Globus pallidus (tissue), 1 donor: Measurements from ENCODE around the gene COG1.

Source experiments
- DNase-seq: peaks from one replicate; pipeline ENCODE4 v3.0.0-alpha.2; 2015; ENCODE audit warnings: low spot score

Gene COG1

GRCh38 chr17:73168667-73169066, 24.2 kb upstream of the COG1 start:
- no peak for DNase-seq

DNA sequence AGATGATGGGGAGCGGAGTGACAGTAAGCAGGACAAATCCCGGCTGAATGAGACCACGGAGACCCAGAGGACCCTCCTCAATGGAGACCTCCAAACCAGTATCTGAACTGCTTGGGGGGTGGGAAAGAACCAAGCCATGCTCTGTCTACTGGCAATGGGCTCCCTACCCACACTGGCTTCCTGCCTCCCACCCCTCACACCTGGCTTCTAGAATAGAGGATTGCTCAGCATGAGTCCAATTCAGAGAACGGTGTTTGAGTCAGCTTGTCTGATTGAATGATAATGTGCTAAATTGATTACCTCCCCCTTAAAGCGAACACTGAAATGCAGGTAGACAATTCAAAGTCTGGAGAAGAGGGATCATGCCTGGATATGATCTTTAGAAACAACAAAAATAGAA, 22.5 kb upstream of the COG1 start:
- no peak for DNase-seq

GRCh38 chr17:73172252-73172651, 20.6 kb upstream of the COG1 start:
- DNase-seq, result no peak

GRCh38 chr17:73174126-73174525, 18.7 kb upstream of the COG1 start:
- no peak for DNase-seq

GRCh38 chr17:73175962-73176565, 16.8 kb upstream of the COG1 start:
- DNase-seq, result no peak

GRCh38 chr17:73179387-73179786, 13.5 kb upstream of the COG1 start:
- no peak for DNase-seq

DNA sequence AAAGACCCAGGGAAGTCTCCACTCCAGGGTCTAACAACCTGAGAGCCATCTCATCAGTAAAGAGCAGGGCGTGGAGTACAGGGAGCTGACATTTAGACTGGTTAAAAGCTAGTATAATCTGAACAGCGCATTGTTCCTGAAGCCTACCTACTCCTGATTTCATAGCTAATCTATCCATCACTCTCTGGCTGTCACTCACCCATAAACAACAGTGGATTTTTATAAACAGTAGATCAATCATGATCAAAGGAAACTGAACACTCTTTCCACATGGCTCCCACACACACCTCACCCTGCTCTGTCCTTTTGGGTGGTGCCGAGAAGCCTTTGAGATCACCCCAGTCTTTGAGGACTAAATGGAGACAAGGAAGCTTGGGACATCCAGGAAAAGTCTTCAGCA, 13.0 kb upstream of the COG1 start:
- DNase-seq, result no peak

DNA sequence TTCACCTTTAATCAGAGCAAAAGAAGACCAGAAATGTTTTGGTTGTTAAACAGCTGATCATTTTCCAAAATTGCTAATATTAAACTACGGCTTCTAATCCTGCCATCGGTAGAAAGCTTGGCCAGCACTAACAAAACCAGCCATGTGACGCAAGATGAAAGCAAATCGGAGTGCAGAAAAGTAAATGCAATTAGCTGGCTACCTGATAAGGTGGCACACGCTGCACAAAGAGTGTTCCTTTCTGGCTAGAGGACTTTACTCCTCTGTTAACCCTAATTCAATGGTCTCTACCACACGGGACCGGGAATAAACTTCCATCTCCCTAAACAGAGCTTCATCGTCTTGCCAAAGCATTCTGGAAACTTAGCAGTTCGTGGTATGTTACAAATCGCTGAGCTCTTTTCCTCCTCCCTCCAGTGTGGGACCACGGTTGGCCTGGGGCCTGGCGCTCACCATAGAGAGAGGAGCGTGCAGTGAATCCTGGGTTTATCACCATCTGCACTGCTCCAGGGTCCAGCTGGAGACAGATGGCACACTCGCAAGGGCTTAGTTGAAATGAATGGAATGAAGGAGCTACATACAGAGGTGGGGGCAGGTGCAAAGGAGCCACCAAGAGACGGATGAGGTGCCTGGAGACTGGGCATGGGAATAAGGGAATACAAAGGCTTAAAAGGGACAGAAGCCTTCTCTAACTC, 10.1 kb upstream of the COG1 start:
- no peak for DNase-seq

DNA sequence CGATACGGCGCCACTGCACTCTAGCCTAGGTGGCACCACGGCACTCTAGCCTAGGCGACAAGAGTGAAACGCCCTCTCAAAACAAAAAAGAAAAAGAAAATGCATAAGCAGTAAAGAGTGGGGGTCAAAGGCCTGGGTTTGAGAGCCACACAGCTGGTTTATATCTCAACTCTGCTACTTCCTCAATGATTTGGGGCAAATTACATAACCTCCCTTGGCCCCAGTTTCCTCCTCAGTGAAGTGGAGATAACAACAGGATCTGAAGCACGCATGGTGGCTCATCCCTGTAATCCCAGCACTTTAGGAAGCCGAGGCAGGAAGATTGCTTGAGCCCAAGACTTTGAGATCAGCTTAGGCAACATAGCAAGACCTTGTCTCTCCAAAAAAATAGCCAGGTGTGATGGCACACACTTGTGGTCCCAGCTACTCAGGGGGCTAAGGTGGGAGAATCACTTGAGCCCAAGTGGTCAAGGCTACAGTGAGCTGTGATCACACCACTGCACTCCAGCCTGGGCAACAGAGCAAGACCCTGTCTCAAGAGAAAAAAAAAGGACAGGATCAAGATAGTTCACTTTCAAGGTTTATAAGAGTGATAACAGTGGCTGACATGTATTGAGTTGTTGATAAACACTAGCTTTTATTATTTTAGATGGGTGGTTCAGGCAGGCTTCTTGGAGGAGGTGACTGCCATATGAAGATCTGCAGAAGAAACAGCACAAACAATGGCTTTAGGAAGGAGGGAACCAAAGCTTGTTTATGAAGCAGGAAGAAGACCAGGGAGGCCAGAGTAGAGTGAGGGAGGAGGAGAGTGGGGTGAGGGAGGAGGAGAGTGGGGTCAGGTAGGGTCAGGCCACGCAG, 8.5 kb upstream of the COG1 start:
- no peak for DNase-seq

DNA sequence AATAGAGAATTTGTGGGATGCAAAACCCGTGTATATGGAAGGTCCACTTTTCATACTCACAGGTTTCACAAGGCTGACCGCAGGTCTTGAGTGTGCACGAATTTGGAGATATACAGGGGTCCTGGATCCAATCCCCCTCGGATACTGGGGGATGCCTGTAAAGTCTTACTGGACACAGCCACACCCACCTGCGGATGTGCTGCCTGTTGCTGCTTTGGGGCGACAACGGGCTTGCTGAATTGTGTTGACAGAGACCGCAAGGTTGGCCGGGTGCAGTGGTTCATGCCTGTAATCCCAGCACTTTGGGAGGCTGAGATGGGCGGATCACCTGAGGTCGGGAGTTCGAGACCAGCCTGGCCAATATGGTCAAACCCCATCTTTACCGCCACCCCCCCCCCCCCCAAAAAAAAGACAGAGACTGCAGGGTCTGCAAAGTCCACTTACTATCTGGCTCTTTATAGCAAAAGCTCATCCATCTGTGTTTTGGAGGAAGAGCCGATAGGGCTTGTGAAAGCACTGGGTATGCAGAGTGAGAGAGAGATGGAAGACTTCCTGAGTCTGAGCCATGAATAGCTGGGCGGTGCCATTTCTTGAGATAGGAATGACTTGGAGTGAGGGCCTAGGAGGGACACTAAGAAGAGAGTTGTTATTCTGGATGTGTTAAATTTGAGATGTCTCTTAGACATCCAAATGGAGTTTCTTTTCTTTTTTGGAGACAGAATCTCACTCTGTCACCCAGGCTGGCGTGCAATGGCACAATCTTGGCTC, 6.4 kb upstream of the COG1 start:
- DNase-seq, result no peak

DNA sequence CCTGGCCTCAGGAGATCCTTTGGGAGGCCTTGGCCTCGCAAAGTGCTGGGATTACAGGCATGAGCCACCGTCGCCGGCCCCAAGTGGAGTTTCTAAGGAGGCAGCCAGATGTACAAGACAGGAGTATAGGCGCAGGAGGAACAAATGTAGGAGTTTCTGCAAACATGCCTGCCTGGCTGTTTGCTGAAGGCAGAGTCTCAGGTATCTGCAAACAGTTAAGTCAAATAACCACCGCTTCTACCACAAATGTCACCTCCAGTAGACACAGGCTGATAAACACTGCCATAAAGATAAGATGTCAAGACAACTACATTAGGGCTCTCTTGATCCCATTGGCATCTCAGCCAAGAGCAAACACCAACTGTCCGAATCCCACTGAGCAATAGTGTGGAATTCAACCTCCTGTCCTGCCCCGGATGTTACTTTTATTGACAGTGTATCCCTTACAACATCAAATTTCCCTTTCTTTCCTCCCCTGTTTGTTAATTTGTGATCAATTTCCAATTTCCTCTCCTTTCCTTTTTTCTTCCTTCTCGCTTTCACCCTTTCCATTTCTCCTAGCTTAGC, 5.6 kb upstream of the COG1 start:
- no peak for DNase-seq

DNA sequence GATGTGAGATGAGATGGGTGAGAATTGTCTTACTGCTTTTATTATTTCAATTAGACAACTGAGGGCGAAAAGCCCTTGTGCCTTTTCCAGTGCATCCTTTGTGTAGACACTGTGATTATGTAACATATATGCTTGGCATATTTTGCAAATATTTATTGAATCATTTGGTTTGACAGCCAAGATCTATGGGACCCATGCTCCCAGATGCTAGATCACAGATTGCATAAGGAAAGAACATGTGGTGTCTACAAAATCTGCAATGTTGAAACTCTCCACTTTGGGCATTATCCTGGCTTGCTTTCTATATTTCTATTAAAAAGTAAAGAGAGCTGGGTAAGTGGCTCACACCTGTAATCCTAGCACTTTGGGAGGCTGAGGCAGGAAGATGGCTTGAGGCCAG, 4.8 kb upstream of the COG1 start:
- DNase-seq, result no peak

DNA sequence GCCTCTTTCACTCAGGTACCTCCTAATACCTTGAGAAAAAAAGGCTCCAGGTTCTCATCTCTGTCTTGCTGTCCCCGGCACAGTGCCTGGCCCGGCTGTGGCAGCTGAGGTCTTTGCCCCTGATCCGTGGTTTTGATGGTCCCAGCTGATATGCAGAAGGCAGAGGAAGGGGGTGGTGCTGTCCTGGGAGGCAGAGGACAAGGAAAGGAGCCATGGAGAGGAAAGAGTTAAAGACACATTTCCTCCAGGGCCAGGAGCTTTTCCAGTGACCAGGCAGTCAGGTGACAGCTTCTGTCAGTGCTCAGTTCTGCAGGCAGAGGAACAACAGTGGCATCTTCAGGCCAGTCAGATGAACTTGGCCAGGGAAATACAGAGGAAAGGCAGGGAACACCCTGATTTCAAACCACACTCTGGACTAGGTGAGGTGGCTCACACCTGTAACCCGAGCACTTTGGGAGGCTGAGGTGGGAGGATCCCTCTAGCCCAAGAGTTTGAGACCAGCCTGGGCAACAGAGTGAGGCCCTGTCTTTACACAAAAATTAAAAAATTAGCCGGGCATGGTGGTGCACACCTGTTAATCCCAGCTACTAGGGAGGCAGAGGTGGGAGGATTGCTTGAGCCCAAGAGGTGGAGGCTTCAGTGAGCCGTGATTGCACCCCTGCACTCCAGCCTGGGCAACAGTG, 3.3 kb upstream of the COG1 start:
- DNase-seq, result peak; percentile 58

GRCh38 chr17:73191443-73192205, 1.2 kb upstream of the COG1 start:
- DNase-seq, result peak; percentile 81

DNA sequence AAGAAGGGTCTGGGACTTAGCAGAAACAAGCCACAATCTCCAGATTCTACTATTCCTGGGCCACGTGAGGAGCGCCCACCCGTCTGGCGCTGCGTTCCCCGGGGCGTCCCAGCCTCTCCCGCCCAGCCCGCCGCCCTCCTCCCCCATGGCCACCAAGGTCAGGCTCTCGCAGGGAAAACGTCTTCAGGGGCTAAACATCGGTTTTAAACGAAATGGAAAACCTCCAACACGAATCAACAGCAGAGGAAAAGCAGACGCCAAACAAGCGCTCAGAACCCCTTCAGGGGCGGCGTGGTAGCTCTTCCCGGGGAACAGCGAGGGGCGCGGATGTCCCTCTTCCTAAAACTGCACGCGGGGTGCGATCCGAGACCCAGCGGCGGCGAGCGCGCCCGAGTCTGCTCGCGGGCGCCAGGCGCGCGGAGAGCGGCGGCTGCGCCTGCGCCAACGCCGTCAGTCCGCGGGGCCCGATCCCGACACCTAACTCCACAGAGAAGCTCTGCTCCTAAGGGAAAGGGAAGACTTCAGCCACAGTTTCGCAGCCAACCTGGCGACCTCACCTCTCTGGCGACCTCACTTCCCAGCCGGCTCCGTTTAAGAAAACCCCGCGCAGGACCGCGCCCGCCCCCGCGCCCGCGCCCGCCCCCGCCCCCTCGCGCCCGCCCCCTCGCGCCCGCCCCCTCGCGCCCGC, 505 bp upstream of the COG1 start:
- DNase-seq, result peak; percentile 66

GRCh38 chr17:73194514-73195222, 1.8 kb downstream of the COG1 start:
- no peak for DNase-seq

DNA sequence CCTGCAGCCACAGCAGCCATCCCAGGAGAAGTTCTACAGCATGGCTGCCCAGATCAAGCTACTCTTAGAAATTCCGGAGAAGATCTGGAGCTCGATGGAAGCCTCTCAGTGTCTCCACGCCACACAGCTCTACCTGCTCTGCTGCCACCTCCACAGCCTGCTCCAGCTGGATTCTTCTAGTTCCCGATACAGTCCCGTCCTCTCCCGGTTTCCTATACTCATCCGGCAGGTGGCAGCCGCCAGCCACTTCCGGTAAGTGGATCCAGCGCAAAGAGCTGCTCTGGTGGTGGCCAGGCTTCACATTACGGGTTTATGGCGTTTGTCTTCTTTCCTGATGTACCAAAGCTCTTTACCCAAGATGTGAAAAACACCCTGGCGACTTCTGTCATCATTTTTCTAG, 3.6 kb downstream of the COG1 start:
- no peak for DNase-seq

GRCh38 chr17:73197161-73197560, 4.3 kb downstream of the COG1 start:
- DNase-seq, result no peak

GRCh38 chr17:73198201-73198929, 5.5 kb downstream of the COG1 start:
- no peak for DNase-seq
